ENCODE results near the gene BMPER.

GRCh38 chr7:33921216-33921938 is 16.0 kb downstream of the BMPER start:
- TF ChIP-seq CTCF (IDR thresholded peaks at IDR 0.05) (no peak), POLR2A (IDR thresholded peaks at IDR 0.05) (no peak)

All from uterus (tissue), 2 donors.